Jurkat, Clone E6-1 (cell line): ENCODE results near the gene LIPC.
A peak's percentile ranks its signal among the peaks of the same experiment; 100 is the strongest.

ENCODE experiments used
- DNase-seq: peaks from one replicate; pipeline ENCODE4 v3.0.0-alpha.2; 2011; ENCODE audit warnings: low read depth, low spot score
- H3K4me3 ChIP-seq: 2 replicates; pipeline ENCODE4 v1.5.1; 2011; ENCODE audit warnings: mild to moderate bottlenecking, low read length, control low read depth, moderate library complexity

LIPC gene

DNA sequence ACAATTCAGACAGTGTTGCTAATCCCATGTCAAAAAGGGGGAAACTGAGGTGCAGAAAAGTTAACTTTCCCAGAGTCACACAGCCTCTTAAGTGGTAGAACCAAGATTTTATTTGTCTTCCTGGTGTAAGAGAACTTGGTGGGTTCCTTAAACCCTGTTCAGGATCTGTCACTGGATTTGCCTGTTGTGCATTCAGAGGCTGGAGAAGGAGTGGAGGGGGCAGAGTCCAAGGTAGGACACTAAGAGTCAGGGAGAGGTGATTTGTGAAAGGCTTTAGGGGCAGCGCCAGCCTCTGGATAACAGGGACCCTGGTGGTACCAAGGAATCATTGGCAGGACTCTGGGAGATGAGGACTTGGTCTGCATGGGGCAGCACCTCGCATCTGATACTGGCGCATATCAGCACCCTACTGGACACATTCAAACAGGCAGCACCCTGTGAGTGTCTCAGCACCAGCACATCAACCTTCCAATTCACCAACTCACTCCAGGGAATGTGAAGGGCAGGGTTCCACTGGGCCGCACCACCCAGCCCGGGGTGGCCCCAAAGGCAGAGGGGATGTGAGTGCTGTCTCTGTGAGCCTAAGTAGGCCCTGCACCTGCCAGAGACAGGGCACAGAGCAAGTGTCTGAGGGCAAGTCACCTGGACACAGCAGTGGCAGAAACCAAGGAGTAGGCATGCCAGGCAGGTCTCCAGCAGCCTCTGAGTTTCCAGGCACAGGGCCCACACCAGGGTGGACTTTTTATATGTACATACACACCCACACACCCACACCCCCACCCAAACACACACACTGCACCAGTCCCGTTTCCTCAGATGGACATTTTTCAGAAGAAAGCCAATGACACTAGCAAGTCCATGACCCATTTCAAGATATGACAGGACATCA lies 71.6 kb downstream of the LIPC start:
- DNase-seq = no peak
- H3K4me3 ChIP-seq = no peak overlapping the region

DNA sequence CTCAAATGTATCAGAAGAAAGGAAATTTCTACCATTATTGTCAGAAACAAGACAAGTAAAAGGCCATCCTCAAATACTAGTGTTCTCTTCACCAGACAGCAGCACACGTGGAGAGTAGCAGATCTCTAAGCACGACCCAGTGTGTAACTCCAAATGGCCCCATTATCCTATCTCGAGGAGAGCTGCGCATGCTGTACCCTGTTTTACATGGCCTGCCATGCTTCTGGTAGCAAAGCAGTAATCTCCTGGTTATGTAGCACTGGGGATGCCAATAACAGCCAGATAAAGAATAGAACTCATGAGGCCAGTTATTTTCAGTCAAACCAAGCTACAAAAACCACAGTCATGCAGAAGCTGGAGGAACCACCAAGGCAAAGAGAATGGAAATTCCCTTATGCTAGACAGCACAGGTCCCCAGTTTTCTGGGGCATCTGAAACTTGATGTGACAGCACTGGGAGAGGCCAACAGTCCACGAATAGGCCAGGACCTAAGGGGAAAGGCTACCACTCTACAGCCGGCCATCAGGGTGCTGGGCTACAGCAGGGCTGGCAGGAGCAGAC lies 73.0 kb downstream of the LIPC start:
- H3K4me3 ChIP-seq = no peak overlapping the region
- no peak for DNase-seq

DNA sequence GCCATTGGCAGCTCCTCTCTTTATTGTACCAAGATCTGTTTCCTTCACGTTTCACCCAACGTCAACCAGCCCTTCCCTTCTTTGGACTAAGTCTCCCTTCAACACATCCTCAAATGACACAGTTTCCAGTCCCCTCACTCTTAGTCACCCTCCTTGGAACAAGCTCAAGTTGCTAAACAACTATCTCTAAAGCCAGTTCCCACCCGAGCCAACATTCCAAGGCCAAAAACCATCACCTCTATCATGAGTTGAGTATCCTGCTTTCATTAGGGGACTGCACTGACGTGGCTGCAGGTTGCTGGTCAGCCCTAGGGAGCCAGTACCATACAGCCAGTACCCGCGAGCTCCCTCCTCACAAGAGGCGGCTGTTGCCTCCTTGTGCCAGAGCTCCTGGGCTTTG lies 73.8 kb downstream of the LIPC start:
- DNase-seq = no peak
- no peak overlapping the region for H3K4me3 ChIP-seq

DNA sequence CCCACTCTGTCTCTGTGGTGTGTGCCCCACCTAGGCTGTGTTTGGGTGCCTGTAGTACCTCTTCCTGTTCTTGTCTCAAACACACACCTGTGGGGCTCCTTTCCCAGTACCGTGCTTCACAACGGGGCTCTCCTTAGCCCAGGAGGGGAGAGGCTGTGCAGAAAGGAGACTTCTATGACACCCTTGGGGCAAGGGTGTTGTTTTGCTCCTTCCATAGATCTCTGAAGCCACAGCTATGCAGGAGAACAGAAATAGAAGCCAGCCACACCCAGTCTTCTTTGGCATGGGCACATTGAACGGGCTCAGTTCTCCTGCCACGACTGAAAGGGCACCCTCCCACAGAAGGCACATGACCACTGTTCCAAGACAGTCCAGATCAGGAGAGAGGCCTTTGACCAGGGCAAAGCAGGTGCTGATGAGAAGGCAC lies 74.3 kb downstream of the LIPC start:
- DNase-seq = no peak
- H3K4me3 ChIP-seq = no peak overlapping the region

DNA sequence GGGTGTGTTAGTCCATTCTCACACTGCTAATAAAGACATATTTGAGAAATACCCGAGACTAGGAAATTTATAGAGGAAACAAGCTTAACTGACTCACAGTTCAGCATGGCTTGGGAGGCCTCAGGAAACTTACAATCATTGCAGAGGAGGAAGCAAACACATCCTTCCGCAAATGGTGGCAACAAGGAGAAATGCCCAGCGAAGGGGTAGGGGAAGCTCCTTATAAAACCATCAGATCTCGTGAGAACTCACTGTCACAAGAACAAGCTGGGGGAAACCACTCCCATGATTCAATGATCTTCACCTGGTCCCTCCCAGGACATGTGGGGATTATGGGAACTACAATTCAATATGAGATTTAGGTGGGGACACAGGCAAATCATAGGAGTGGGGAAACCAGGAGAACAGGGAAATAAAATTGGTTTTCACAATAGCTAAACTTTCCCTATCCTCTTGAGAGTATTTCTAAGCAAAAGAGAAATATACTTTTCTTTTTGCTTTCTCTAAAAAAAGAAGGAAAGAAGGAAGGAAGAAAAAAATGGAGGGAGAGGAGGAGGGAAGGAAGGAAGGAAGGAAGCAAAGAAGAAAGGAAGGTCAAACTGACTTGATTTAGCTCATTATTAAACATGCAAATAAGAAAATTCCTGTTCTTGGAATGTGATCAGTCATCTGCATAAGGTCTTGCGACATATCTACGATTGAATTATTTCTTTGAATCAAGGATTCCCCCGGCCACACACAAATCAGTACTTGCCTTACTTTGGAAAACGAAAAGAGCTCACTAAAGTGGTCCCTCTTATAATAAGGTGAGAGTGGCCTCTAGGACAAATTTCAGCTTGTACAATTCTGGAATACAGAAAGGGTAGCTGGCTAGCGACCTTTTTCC lies 75.2 kb downstream of the LIPC start:
- H3K4me3 ChIP-seq = no peak overlapping the region
- no peak for DNase-seq

DNA sequence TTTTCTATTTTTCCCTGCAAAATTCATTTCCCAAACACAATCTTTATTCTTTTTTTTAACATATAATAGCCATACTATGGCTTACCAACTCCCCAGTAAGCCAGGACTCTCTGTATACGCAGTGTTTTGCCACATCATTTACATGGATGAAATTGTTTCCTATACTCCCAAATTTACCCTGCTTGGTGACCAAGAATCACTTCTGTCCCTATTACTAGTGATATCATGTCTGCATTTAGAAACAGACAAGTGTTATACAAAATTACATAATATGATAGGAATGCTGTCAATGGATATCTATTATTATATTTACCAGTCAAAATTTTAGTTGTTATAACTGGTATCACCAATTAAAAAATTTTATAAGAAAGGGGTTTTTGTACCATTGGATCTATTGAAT lies 77.8 kb downstream of the LIPC start:
- no peak overlapping the region for H3K4me3 ChIP-seq
- no peak for DNase-seq

DNA sequence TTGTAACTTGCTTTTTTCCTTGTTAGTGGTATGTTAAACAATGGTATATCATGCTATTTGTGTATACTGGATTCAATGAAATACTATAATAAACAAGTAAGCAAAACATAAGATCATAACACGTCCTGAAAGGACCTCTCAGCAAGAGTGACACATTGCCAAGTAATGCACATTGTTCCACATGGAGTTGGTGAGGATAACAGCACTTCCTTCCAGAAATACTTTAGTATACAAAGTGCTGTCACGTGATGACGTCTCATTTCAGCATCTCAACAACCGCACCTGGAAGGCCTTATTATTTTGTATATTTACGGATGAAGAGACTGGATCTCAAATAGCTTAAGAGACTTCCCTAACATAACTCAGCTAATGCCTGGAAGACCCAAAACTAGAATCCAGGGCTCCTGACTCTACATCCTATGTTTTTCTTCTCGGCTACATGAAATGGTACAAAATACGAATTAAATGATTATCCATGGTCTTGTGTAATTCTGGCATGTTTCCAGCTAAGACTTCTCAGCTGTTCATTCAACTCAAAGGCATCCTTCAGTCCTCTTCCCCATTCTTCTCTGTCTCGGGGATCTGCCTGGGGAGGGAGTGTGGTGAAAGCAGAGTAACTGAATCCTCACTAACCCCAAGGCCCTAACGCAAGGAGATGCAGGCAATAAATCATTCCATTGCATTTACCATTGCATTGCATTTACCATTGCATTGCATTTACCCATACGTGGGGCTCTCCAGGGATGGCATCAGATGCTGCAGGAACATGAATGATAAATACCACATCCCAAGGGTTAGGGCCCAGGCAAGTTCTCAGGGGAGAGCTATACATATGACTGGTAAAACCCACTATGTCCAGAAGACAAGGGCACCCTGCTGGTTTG lies 79.2 kb downstream of the LIPC start:
- no peak overlapping the region for H3K4me3 ChIP-seq
- no peak for DNase-seq

DNA sequence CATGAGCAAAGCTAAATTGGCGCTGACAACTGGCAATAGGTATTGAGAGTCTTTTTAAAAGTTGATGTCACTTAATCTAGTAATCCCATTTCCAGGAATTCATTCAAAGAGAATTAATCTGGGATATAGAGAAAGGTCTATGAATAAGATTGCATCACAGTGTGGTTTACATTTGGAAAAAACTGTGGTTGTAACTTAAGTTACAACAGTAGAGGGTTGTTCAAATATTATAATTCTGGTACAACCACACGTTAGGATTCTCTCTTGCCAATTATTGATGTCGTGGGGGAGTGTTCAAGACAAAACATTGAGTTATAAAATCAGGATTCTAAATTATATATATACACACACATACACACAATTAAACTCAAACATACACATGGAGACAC lies 79.8 kb downstream of the LIPC start:
- DNase-seq = no peak
- H3K4me3 ChIP-seq = no peak overlapping the region

DNA sequence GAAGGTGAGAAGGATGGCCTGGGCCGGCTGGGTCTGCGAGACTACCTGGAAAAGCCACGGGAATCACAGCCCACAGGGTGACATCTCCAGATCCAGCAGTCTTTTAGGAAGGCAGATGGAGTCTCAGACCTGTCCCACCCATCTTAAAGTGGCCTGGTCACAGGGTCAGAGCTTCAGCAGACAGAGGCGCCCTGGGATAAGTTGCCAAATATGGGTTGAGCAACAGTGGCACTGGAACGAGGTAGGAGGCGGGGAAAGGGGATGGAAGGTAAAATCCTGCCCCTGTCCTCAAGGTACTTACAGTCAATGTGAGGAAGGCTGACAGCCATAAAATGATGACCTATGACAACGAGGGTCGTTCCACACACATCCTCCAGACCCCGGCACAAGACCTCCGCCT lies 80.7 kb downstream of the LIPC start:
- no peak for DNase-seq
- H3K4me3 ChIP-seq = no peak overlapping the region

DNA sequence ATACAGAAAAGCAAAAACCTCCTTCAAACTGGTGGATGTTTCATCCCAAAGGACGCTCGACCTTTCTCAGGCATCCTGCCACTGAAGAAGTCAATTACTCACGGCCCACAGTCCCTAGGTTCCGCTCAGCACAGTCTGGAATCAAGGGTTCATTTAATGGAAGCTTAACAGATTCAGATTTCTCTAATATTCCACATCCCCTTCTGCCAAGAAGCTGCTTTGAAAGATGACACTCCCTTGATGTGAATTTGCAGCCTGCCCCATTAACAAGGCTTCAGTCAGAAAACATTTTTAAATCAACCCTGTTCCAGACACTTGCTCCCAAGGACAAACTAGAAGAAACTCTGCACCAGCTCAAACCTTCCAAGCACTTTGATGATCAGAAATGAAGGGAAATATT lies 81.2 kb downstream of the LIPC start:
- no peak overlapping the region for H3K4me3 ChIP-seq
- no peak for DNase-seq

DNA sequence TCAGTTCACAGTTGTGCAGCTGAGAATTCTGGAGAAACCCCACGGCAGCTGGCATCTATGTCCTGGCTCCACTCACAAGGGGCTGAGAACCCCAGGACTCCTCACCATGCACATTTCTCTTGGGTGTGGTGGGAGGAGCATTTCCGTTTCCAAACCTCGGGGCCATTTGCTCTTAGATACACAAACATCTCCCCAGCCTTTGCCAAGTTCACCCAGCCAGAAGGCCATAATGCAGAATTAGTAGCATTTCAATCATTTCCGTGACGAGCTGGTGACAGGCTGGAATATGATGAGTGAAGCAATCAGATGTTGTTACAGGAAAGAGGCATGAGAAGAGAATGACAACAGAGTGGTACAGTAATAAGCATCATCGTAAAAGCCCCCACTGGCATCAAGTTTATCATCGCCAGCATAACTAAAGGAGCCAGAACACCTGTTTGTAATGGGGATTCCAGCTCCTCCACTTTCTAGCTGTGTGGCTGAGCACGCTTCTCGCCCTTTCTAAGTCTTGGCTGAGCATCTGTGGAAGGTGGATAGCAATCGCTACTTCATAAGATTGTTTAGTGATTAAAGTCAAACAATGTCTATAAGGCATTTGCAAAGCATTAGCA lies 82.0 kb downstream of the LIPC start:
- no peak for DNase-seq
- no peak overlapping the region for H3K4me3 ChIP-seq

DNA sequence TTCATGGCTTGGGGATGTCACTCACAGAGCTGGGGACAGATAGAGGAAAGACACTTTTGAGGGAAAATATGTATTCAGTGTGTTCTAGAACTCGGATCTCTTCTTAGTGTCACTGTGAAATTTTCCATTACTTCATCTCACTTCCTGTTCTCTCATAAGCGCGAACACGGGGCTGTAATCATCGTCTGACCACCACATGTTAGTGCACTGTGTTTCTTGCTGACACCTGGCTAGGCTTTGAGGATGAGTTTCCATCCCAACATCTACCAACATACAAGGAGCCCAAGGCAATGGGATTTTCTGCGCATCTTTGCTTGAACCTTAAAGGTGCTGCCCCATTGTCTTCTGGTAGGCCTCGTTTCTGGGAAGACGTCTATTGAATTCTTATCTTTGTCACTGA lies 84.0 kb downstream of the LIPC start:
- no peak for DNase-seq
- H3K4me3 ChIP-seq = no peak overlapping the region

DNA sequence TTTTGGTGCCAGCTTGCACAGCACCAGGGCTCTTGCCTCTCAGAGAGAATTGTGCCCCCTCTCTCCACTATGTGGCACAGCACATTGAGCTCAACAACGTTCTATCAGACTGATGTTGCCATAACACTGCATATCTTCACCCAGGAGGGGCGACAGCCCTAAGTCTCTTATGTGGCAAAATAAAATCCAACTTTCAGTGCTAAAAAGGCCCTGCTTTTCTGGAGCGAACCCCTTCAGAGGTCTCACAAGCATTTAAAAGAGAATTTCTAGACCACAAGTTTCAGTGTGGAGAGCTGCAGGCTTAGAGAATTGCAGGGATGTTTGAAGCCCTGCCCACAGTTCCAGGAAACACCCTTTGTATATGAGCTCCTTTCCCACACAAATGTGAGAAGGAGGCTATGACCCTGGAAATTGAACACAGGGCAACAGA lies 85.5 kb downstream of the LIPC start:
- peak; percentile 77 for DNase-seq
- no peak overlapping the region for H3K4me3 ChIP-seq

DNA sequence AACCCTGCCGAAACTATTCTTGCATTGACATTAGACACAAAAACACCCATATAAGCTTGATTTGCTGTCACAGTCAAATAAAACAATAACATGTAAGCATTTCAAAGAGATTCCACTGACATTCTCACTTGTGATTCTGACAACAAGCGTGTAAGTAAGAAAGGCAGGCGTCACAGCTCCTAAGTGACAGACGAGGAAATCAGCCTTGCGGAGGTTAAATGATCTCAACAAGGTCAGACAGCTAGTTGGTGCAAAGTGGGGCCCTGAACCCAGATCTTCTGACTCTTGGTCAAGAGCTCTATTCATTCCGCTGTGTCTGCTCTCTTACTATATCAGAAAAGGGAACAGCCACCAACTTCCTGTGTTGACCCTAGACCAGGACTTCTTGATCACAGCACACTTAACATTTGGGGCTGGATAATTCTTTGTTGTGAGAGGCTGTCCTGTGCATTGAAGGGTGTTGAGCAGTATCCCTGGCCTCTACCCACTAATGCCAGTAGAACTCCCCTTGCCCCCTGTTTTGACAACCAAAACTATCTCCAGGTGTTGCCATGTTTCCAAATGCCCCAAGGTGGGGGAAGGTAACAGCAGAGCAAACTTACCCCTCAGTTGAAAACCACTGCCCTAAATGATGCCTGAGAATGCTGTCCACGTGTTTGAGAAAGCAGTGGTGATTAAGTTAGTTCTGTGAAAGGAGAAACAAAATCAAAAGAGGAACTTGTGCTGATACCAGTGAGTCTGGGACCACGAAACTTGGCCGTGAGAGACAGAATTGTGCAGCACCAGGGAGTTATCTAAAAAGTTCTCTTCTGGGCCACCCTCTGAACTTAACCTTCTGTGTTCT lies 86.1 kb downstream of the LIPC start:
- no peak overlapping the region for H3K4me3 ChIP-seq
- DNase-seq = no peak

DNA sequence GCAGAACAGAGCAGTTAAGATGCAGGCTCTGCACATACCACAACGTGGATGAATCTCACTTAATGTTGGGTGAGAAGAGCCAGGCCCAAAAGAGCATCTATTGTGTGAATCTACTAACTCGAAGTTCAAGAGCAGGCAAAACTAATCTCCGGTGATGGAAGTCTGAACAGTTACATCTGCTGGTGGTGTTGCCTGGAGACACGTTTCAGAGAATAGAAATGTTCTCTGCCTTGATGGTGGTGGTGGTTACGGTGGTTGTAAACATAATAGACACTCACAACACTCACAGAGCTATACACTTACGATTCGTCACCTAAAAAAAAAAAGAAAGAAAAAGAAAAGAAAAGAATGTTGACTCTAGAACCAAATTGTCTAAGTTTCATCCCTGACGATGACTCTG lies 86.8 kb downstream of the LIPC start:
- no peak for DNase-seq
- no peak overlapping the region for H3K4me3 ChIP-seq

DNA sequence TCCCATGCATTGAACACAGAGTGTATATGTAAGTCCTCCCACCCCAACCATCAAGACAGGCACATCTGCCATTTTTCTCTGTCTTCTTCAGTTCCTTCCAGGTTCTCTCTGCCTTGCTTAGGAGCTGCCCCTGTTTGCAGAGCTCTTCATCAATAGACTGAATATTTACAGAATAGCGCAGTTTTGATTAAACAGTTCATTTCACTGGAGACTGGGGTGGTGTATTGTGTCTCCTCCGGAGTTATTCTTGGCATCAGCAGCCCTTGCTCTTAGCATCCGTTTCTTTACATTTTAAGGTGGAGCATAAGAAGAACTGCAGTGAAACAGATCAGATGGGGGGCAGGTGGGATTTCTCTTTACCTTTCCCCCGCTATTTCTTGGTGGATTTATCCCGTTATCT lies 87.7 kb downstream of the LIPC start:
- no peak overlapping the region for H3K4me3 ChIP-seq
- no peak for DNase-seq

DNA sequence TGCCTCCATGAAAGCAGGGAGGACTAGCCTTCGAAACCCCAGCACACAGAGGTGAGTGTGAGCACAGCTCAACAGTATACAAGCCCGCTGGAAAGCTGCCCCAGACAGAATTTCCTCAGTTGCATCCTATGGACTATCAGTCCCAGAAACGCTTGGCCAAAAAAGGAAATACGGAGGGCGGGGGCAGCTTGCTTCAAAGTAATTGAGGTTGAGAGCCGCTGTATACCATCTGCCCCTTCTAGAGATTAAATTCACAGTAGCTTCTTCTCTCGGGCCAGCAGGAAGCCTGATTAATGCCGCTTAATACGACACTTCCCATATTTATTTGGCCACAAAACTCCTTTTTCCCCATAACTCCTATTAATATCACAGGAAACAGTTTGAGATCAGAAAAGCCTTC lies 88.7 kb downstream of the LIPC start:
- H3K4me3 ChIP-seq = no peak overlapping the region
- DNase-seq = no peak

DNA sequence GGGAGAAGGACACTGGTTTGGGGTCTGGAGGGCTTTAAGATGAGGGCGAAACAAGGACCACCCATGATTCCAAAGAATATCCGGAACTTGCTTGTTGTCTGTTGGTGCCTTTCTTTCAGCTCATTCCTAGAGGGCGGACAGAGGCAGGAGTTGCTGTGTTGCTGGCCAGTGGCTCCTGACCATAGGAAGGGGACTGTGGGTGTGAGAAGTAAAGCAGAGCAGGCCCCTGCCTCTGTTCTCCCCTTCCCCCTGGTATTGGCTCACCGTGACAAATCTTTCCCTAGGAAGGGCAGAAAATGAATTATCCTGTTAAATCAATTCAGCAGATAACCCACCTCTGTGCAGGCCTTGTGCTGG lies 89.1 kb downstream of the LIPC start:
- no peak for DNase-seq
- H3K4me3 ChIP-seq = no peak overlapping the region
